Activated naive CD8-positive, alpha-beta T cell treated with anti-CD3 and anti-CD28 coated beads, Interleukin-2, amount 10 ng/mL, durations not matched to agents 7 days and 5 days (primary cell): Measurements from ENCODE around the gene ANO2. TPM values are rescaled to one million over a fixed set of nuclear protein-coding genes. Genes with fewer than 3 reads are reported as not detected.

Experiments
- ATAC-seq: fragments of 150-1000 bp; cut with Tn5 transposase; one replicate; pipeline ENCODE4 v1.10.0; 2021; ENCODE audit warnings: low read depth, moderate library complexity
- POLR2A ChIA-PET: fragments of 350-600 bp; sonication (Branson Sonifier 250); formaldehyde crosslinking; loops from one replicate; lab custom pipeline; 2021; ENCODE audit warnings: antibody characterized with exemption; lab: Charles Lee
- DNase-seq: peaks from one replicate; pipeline ENCODE4 v3.0.0; 2021
- H3K27ac Mint-ChIP-seq: one replicate; pipeline ENCODE4 v1.8.0; 2022; ENCODE audit warnings: mild to moderate bottlenecking, mixed read lengths
- H3K27me3 Mint-ChIP-seq: one replicate; pipeline ENCODE4 v1.8.0; 2022; ENCODE audit warnings: mild to moderate bottlenecking, moderate library complexity, mixed read lengths
- H3K36me3 Mint-ChIP-seq: one replicate; pipeline ENCODE4 v1.8.0; 2021; ENCODE audit warnings: mild to moderate bottlenecking, mixed read lengths
- H3K4me1 Mint-ChIP-seq: one replicate; pipeline ENCODE4 v1.8.0; 2021; ENCODE audit warnings: mixed read lengths
- H3K4me3 Mint-ChIP-seq: one replicate; pipeline ENCODE4 v1.8.0; 2022; ENCODE audit warnings: mild to moderate bottlenecking, moderate library complexity, mixed read lengths
- H3K9me3 Mint-ChIP-seq: one replicate; pipeline ENCODE4 v1.8.0; 2021; ENCODE audit warnings: mixed read lengths
- total RNA-seq, 2 experiments: library from RNA; stranded (reverse); gene quantifications; one replicate each; pipeline ENCODE4 v1.2.3, GENCODE V29; 2021

The ANO2 gene
- total RNA-seq, 2 experiments from 2014 or later, result not detected

- DNase-seq (no peak), ATAC-seq (no peak)
- no peak overlapping the region for H3K4me3 Mint-ChIP-seq
- H3K4me1 Mint-ChIP-seq, result no peaks in the 10 kb centered on the region
- POLR2A ChIA-PET, result no interaction called here
- no peak overlapping the region for H3K27ac Mint-ChIP-seq
- H3K36me3 Mint-ChIP-seq, result no peaks in the 10 kb centered on the region
- no peaks in the 10 kb centered on the region for H3K9me3 Mint-ChIP-seq
- peaks cover 20% of the 10 kb centered on the region for H3K27me3 Mint-ChIP-seq
These were observed 228.1 kb downstream of the ANO2 start for GRCh38 chr12:5716976-5717375.

GRCh38 chr12:5716201-5716600, 228.9 kb downstream of the ANO2 start:
- ATAC-seq (no peak), DNase-seq (no peak)
- H3K27ac Mint-ChIP-seq, result no peak overlapping the region
- peaks cover 19% of the 10 kb centered on the region for H3K27me3 Mint-ChIP-seq
- H3K4me1 Mint-ChIP-seq, result no peaks in the 10 kb centered on the region
- H3K9me3 Mint-ChIP-seq, result no peaks in the 10 kb centered on the region
- no peaks in the 10 kb centered on the region for H3K36me3 Mint-ChIP-seq
- POLR2A ChIA-PET, result no interaction called here
- H3K4me3 Mint-ChIP-seq, result no peak overlapping the region

- POLR2A ChIA-PET, result no interaction called here
- Mint-ChIP-seq H3K36me3 (no peaks in the 10 kb centered on the region), H3K27ac (no peak overlapping the region), H3K4me3 (no peak overlapping the region), H3K9me3 (no peaks in the 10 kb centered on the region), H3K4me1 (no peaks in the 10 kb centered on the region), H3K27me3 (peaks cover 12% of the 10 kb centered on the region)
- DNase-seq, result no peak
- no peak for ATAC-seq
These were observed 230.0 kb downstream of the ANO2 start for GRCh38 chr12:5715021-5715420.

GRCh38 chr12:5713599-5714081, 231.4 kb downstream of the ANO2 start:
- Mint-ChIP-seq H3K4me1 (no peaks in the 10 kb centered on the region), H3K27me3 (peaks cover 5% of the 10 kb centered on the region), H3K27ac (no peak overlapping the region), H3K36me3 (no peaks in the 10 kb centered on the region), H3K9me3 (no peaks in the 10 kb centered on the region), H3K4me3 (no peak overlapping the region)
- ATAC-seq, result no peak
- POLR2A ChIA-PET, result interaction anchor here (0.6 kb wide), 1 partner anchor 11 kb away, joined by 3 read pairs; no protein-coding TSS in a partner anchor
- DNase-seq, result no peak

- H3K4me3 Mint-ChIP-seq, result no peak overlapping the region
- H3K4me1 Mint-ChIP-seq, result no peaks in the 10 kb centered on the region
- POLR2A ChIA-PET, result no interaction called here
- DNase-seq (no peak), ATAC-seq (no peak)
- no peaks in the 10 kb centered on the region for H3K9me3 Mint-ChIP-seq
- no peaks in the 10 kb centered on the region for H3K36me3 Mint-ChIP-seq
- H3K27ac Mint-ChIP-seq, result no peak overlapping the region
- H3K27me3 Mint-ChIP-seq, result peaks cover 3% of the 10 kb centered on the region
These were observed 234.7 kb downstream of the ANO2 start for GRCh38 chr12:5710260-5710878.

GRCh38 chr12:5708371-5708770, 236.7 kb downstream of the ANO2 start:
- H3K9me3 Mint-ChIP-seq, result no peaks in the 10 kb centered on the region
- no peaks in the 10 kb centered on the region for H3K4me1 Mint-ChIP-seq
- H3K36me3 Mint-ChIP-seq, result no peaks in the 10 kb centered on the region
- DNase-seq (no peak), ATAC-seq (no peak)
- H3K27me3 Mint-ChIP-seq, result peaks cover 5% of the 10 kb centered on the region
- POLR2A ChIA-PET, result no interaction called here
- H3K27ac Mint-ChIP-seq, result no peak overlapping the region
- H3K4me3 Mint-ChIP-seq, result no peak overlapping the region

GRCh38 chr12:5706247-5706646, 238.8 kb downstream of the ANO2 start:
- H3K27ac Mint-ChIP-seq, result no peak overlapping the region
- no peak overlapping the region for H3K4me3 Mint-ChIP-seq
- peaks cover 5% of the 10 kb centered on the region for H3K27me3 Mint-ChIP-seq
- DNase-seq (no peak), ATAC-seq (no peak)
- H3K36me3 Mint-ChIP-seq, result no peaks in the 10 kb centered on the region
- POLR2A ChIA-PET, result no interaction called here
- no peaks in the 10 kb centered on the region for H3K4me1 Mint-ChIP-seq
- H3K9me3 Mint-ChIP-seq, result no peaks in the 10 kb centered on the region

GRCh38 chr12:5705791-5706190, 239.3 kb downstream of the ANO2 start:
- Mint-ChIP-seq H3K27ac (no peak overlapping the region), H3K4me3 (no peak overlapping the region), H3K9me3 (no peaks in the 10 kb centered on the region), H3K4me1 (no peaks in the 10 kb centered on the region), H3K36me3 (no peaks in the 10 kb centered on the region), H3K27me3 (peaks cover 5% of the 10 kb centered on the region)
- POLR2A ChIA-PET, result no interaction called here
- no peak for DNase-seq
- ATAC-seq, result no peak

- H3K27me3 Mint-ChIP-seq, result no peaks in the 10 kb centered on the region
These were observed 250.2 kb downstream of the ANO2 start for GRCh38 chr12:5694759-5695409.

GRCh38 chr12:5692850-5693249, 252.2 kb downstream of the ANO2 start:
- ATAC-seq (no peak), DNase-seq (no peak)
- Mint-ChIP-seq H3K27me3 (no peaks in the 10 kb centered on the region), H3K4me3 (no peak overlapping the region), H3K27ac (no peak overlapping the region), H3K36me3 (peaks cover 1% of the 10 kb centered on the region), H3K9me3 (peaks cover 1% of the 10 kb centered on the region), H3K4me1 (no peaks in the 10 kb centered on the region)
- POLR2A ChIA-PET, result no interaction called here

More at GRCh38 chr12:5694759-5695409, 250.2 kb downstream of the ANO2 start:
- ATAC-seq (no peak), DNase-seq (no peak)
- no peak overlapping the region for H3K27ac Mint-ChIP-seq
- H3K4me1 Mint-ChIP-seq, result no peaks in the 10 kb centered on the region
- no peak overlapping the region for H3K4me3 Mint-ChIP-seq
- H3K9me3 Mint-ChIP-seq, result peaks cover 1% of the 10 kb centered on the region
- POLR2A ChIA-PET, result no interaction called here
- H3K36me3 Mint-ChIP-seq, result peaks cover 1% of the 10 kb centered on the region

- Mint-ChIP-seq H3K27me3 (no peaks in the 10 kb centered on the region), H3K36me3 (no peaks in the 10 kb centered on the region), H3K4me1 (no peaks in the 10 kb centered on the region), H3K9me3 (peaks cover 1% of the 10 kb centered on the region), H3K4me3 (no peak overlapping the region), H3K27ac (no peak overlapping the region)
- ATAC-seq (no peak), DNase-seq (no peak)
- POLR2A ChIA-PET, result no interaction called here
These were observed 253.1 kb downstream of the ANO2 start for GRCh38 chr12:5691943-5692342.

GRCh38 chr12:5690240-5690639, 254.8 kb downstream of the ANO2 start:
- no peak for DNase-seq
- POLR2A ChIA-PET, result no interaction called here
- Mint-ChIP-seq H3K36me3 (no peaks in the 10 kb centered on the region), H3K27me3 (no peaks in the 10 kb centered on the region), H3K4me3 (no peak overlapping the region), H3K4me1 (no peaks in the 10 kb centered on the region), H3K27ac (no peak overlapping the region), H3K9me3 (peaks cover 1% of the 10 kb centered on the region)
- no peak for ATAC-seq

GRCh38 chr12:5689773-5690172, 255.3 kb downstream of the ANO2 start:
- no peaks in the 10 kb centered on the region for H3K4me1 Mint-ChIP-seq
- H3K27me3 Mint-ChIP-seq, result no peaks in the 10 kb centered on the region
- ATAC-seq (no peak), DNase-seq (no peak)
- H3K4me3 Mint-ChIP-seq, result no peak overlapping the region
- POLR2A ChIA-PET, result no interaction called here
- no peaks in the 10 kb centered on the region for H3K36me3 Mint-ChIP-seq
- H3K27ac Mint-ChIP-seq, result no peak overlapping the region
- peaks cover 1% of the 10 kb centered on the region for H3K9me3 Mint-ChIP-seq

- DNase-seq (no peak), ATAC-seq (no peak)
- no peaks in the 10 kb centered on the region for H3K4me1 Mint-ChIP-seq
- no peaks in the 10 kb centered on the region for H3K9me3 Mint-ChIP-seq
- POLR2A ChIA-PET, result no interaction called here
- no peak overlapping the region for H3K27ac Mint-ChIP-seq
- no peaks in the 10 kb centered on the region for H3K27me3 Mint-ChIP-seq
- no peak overlapping the region for H3K4me3 Mint-ChIP-seq
- H3K36me3 Mint-ChIP-seq, result no peaks in the 10 kb centered on the region
These were observed 256.8 kb downstream of the ANO2 start for GRCh38 chr12:5688226-5688625.
